IMR-90 (cell line): ENCODE results near the gene PLEKHH1. TPM values are rescaled to one million over a fixed set of nuclear protein-coding genes. Genes with fewer than 3 reads are reported as not detected.

Experiments used
- ATAC-seq: fragments of 200-7000 bp; cut with Tn5 transposase; 2 replicates; pipeline ENCODE4 v1.9.1; 2020; ENCODE audit warnings: low read depth, mild to moderate bottlenecking, moderate library complexity
- BruUV-seq: library from RNA; stranded (reverse); fragments of 400-500 nt; replicated peaks from 2 replicates; lab custom pipeline; 2021; lab: Mats Ljungman, UMichigan
- CTCF ChIA-PET: fragments of 300-600 bp; formaldehyde crosslinking; extraction: SDS; loops from one replicate; lab custom pipeline; 2021; ENCODE audit warnings: antibody characterized with exemption; lab: Yijun Ruan, JAX
- POLR2A ChIA-PET: fragments of 300-600 bp; sonication (Branson Sonifier 250); formaldehyde crosslinking; loops from one replicate; lab custom pipeline; 2022; ENCODE audit warnings: antibody characterized with exemption; ENCODE audit not compliant: unreplicated experiment; lab: Charles Lee
- DNase-seq: peaks from one replicate; pipeline ENCODE4 v3.0.0; 2013
- H2AFZ ChIP-seq: replicated peaks from 2 replicates; pipeline ENCODE3; 2013; ENCODE audit warnings: low read length, mild to moderate bottlenecking; ENCODE audit not compliant: poor library complexity
- H2AK5ac ChIP-seq: 2 replicates; pipeline ENCODE4 v1.6.1; 2013; ENCODE audit warnings: low read depth, low read length, inconsistent platforms
- H2AK9ac ChIP-seq: replicated peaks from 2 replicates; pipeline ENCODE3; 2013; ENCODE audit warnings: mild to moderate bottlenecking, low read depth, low read length, moderate library complexity; ENCODE audit not compliant: poor library complexity
- H2BK120ac ChIP-seq: 2 replicates; pipeline ENCODE4 v1.6.1; 2013; ENCODE audit warnings: low read depth, low read length, inconsistent platforms
- H2BK15ac ChIP-seq: 3 replicates; pipeline ENCODE4 v1.6.1; 2013; ENCODE audit warnings: low read depth, low read length, inconsistent platforms
- H2BK20ac ChIP-seq: 2 replicates; pipeline ENCODE4 v1.6.1; 2013; ENCODE audit warnings: low read depth, mild to moderate bottlenecking, inconsistent platforms, low read length, moderate library complexity
- H2BK5ac ChIP-seq: 2 replicates; pipeline ENCODE4 v1.6.1; 2013; ENCODE audit warnings: mild to moderate bottlenecking, low read depth, low read length, inconsistent platforms; ENCODE audit not compliant: poor library complexity, severe bottlenecking
- H3K14ac ChIP-seq: replicated peaks from 2 replicates; pipeline ENCODE4 v1.6.1; 2013; ENCODE audit warnings: low read depth, low read length, inconsistent platforms
- H3K18ac ChIP-seq: 2 replicates; pipeline ENCODE4 v1.6.1; 2013; ENCODE audit warnings: low read depth, low read length, control low read depth
- H3K23ac ChIP-seq: 2 replicates; pipeline ENCODE4 v1.6.1; 2013; ENCODE audit warnings: low read depth, low read length, inconsistent platforms
- H3K27ac ChIP-seq: 2 replicates; pipeline ENCODE4 v1.5.1; 2013; ENCODE audit warnings: mild to moderate bottlenecking, control low read depth, low read length; ENCODE audit not compliant: insufficient read depth
- H3K27me3 ChIP-seq: 2 replicates; pipeline ENCODE4 v1.6.1; 2013; ENCODE audit warnings: low read length; ENCODE audit not compliant: control insufficient read depth, insufficient read depth
- H3K36me3 ChIP-seq: 2 replicates; pipeline ENCODE4 v1.6.1; 2013; ENCODE audit warnings: low read length, mixed read lengths; ENCODE audit not compliant: control insufficient read depth, insufficient read depth
- H3K4ac ChIP-seq: 2 replicates; pipeline ENCODE4 v1.6.1; 2013; ENCODE audit warnings: low read depth, low read length, inconsistent platforms
- H3K4me1 ChIP-seq: 2 replicates; pipeline ENCODE4 v1.6.1; 2013; ENCODE audit warnings: low read length, mixed read lengths; ENCODE audit not compliant: control insufficient read depth, insufficient read depth
- H3K4me2 ChIP-seq: 2 replicates; pipeline ENCODE4 v1.6.1; 2013; ENCODE audit warnings: low read depth, mild to moderate bottlenecking, control low read depth, low read length, moderate library complexity
- H3K4me3 ChIP-seq: 2 replicates; pipeline ENCODE4 v1.5.1; 2013; ENCODE audit warnings: low read depth, mild to moderate bottlenecking, control low read depth, low read length, moderate library complexity; ENCODE audit not compliant: insufficient read depth
- H3K56ac ChIP-seq: 2 replicates; pipeline ENCODE4 v1.6.1; 2013; ENCODE audit warnings: low read length, inconsistent platforms; ENCODE audit not compliant: insufficient read depth; ENCODE audit errors: extremely low read depth
- H3K79me1 ChIP-seq, 2 experiments: 2 replicates each; pipeline ENCODE4 v1.6.1; 2013; ENCODE audit warnings: low read length in 2 of 2, inconsistent platforms in 1 of 2, low read depth in 1 of 2
- H3K9ac ChIP-seq: 2 replicates; pipeline ENCODE4 v1.6.1; 2013; ENCODE audit warnings: low read depth, low read length, control low read depth
- H3K9me1 ChIP-seq: 2 replicates; pipeline ENCODE4 v1.6.1; 2013; ENCODE audit warnings: low read length, inconsistent platforms; ENCODE audit not compliant: insufficient read depth
- H3K9me3 ChIP-seq: 2 replicates; pipeline ENCODE4 v1.6.1; 2013; ENCODE audit warnings: low read length; ENCODE audit not compliant: control insufficient read depth, insufficient read depth
- H4K20me1 ChIP-seq: 2 replicates; pipeline ENCODE4 v1.6.1; 2013; ENCODE audit warnings: low read length, inconsistent platforms; ENCODE audit not compliant: insufficient read depth
- H4K5ac ChIP-seq: 2 replicates; pipeline ENCODE4 v1.6.1; 2013; ENCODE audit warnings: mild to moderate bottlenecking, low read depth, low read length, control low read depth
- H4K8ac ChIP-seq, 2 experiments: 2 replicates each; pipeline ENCODE4 v1.6.1; 2013; ENCODE audit warnings: low read depth in 2 of 2, low read length in 2 of 2, control low read depth in 1 of 2, inconsistent platforms in 1 of 2
- H4K91ac ChIP-seq: 2 replicates; pipeline ENCODE4 v1.6.1; 2013; ENCODE audit warnings: low read depth, low read length, inconsistent platforms; ENCODE audit not compliant: insufficient read depth
- BHLHE40 ChIP-seq: fragments of 150-350 bp; IDR thresholded peaks from 2 replicates; pipeline ENCODE4 v1.6.1; 2016; ENCODE audit warnings: mild to moderate bottlenecking, low read depth, low read length
- FOS ChIP-seq: fragments of 150-350 bp; IDR thresholded peaks from 2 replicates; pipeline ENCODE4 v1.6.1; 2016; ENCODE audit warnings: low read depth, low read length
- MAZ ChIP-seq: IDR thresholded peaks from 2 replicates; pipeline ENCODE4 v1.6.1; 2012; ENCODE audit warnings: low read depth, mild to moderate bottlenecking, low read length, improper control_type of control experiment, moderate library complexity, borderline replicate concordance
- RAD21 ChIP-seq: IDR thresholded peaks from 2 replicates; pipeline ENCODE4 v1.6.1; 2012; ENCODE audit warnings: low read length, improper control_type of control experiment
- RCOR1 ChIP-seq: IDR thresholded peaks from 2 replicates; pipeline ENCODE4 v1.6.1; 2012; ENCODE audit warnings: mild to moderate bottlenecking, low read length, improper control_type of control experiment; ENCODE audit not compliant: insufficient replicate concordance
- SMC3 ChIP-seq: fragments of 150-350 bp; IDR thresholded peaks from 2 replicates; pipeline ENCODE4 v1.6.1; 2016; ENCODE audit warnings: low read depth, mild to moderate bottlenecking, antibody characterized with exemption, low read length, moderate library complexity
- WGBS, 2 experiments: methylation state at CpG; one replicate each; pipeline versions ENCODE4 v1.1.5 to v1.1.7; 2013; ENCODE audit warnings: missing lambda C conversion rate in 2 of 2; ENCODE audit not compliant: insufficient read length in 1 of 2; ENCODE audit errors: extremely low coverage in 2 of 2; 5-methylcytosine and 5-hydroxymethylcytosine counted together
- dilution Hi-C: fragments of 300-500 bp; cut with HindIII; formaldehyde crosslinking; loops from one replicate; pipeline ENCODE4 v1.14.3; 2018; ENCODE audit warnings: low sequenced_read_pairs; ENCODE audit not compliant: unreplicated experiment
- in situ Hi-C: fragments of 300-500 bp; cut with MboI; formaldehyde crosslinking; loops from 3 replicates; pipeline ENCODE4 v1.14.3; 2019; ENCODE audit warnings: low sequenced_read_pairs, inconsistent platforms, mixed read lengths
- intact Hi-C: fragments of 100-400 bp; cut with micrococcal nuclease; formaldehyde crosslinking; loops from 2 replicates; pipeline ENCODE4 v1.10.0; 2022
- polyA plus RNA-seq, 3 experiments: library from polyadenylated mRNA; depleted of rRNA; stranded (reverse); fragments of >200 nt; gene quantifications; 2 replicates each; pipeline ENCODE4 v1.2.3, GENCODE V29; 2012; ENCODE audit warnings: low replicate concordance in 1 of 3
- total RNA-seq: library from RNA; depleted of rRNA; stranded (reverse); fragments of >200 nt; gene quantifications from 2 replicates; pipeline ENCODE4 v1.2.3, GENCODE V29; 2012

The PLEKHH1 gene
- total and polyA plus RNA-seq, 2 of the 4 experiments (the other 2 are of a cell fraction): under 0.01 to 0.34 TPM

DNA sequence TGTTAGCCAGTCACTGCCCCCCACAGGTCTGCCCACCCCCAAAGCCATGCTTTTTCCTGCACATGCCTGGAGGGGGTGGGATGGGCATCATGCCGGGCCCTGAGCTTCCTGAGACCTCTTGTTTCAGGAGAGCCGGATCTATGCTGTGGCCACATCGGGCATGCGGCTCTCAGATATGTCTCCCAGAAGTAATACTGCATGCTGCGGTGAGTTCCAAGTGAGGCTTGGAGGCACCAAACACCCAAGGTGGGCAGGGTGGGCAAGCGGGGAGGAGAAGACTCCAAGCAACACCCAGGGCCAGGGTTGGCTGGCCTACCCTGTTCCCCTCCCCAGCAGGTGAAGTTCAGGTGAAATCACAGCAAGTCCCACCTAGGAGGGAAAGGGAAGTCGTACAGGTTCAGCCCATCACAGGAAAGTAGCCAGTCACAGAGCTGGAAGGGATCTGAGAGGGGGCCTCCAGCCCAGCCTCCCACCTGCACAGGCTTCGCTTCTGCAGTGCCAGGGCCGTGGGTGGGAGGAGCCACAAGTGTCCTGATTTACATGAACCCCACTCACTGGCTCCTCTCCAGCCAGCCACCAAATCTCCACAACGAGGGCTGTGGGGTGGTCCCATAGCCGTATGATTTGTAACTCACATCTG, 36.0 kb downstream of the PLEKHH1 start:
- Histone ChIP-seq H4K5ac (no peak overlapping the region), H2BK5ac (no peak overlapping the region), H3K4ac (no peak overlapping the region), H3K79me1 (no peaks in the 10 kb centered on the region), H2AFZ (no peak overlapping the region), H3K9me3 (no peaks in the 10 kb centered on the region), H4K91ac (no peak overlapping the region), H3K4me2 (no peak overlapping the region), H3K9me1 (no peaks in the 10 kb centered on the region), H3K4me1 (no peaks in the 10 kb centered on the region), H2AK5ac (no peak overlapping the region), H3K18ac (no peak overlapping the region), H3K4me3 (no peak overlapping the region), H3K9ac (no peak overlapping the region), H3K27me3 (peaks cover 9% of the 10 kb centered on the region), H3K56ac (no peak overlapping the region), H3K36me3 (no peaks in the 10 kb centered on the region), H2BK20ac (no peak overlapping the region), H3K14ac (no peak overlapping the region), H2AK9ac (no peak overlapping the region), H2BK15ac (no peak overlapping the region), H4K20me1 (no peaks in the 10 kb centered on the region), H2BK120ac (no peak overlapping the region), H3K27ac (no peak overlapping the region), H3K23ac (no peak overlapping the region), H4K8ac (no peak overlapping the region)
- no peak for TF ChIP-seq RAD21
- TF ChIP-seq BHLHE40: no peak
- TF ChIP-seq SMC3: no peak
- no peak for TF ChIP-seq FOS
- no peak for TF ChIP-seq RCOR1
- no peak for TF ChIP-seq MAZ
- BruUV-seq: no TSS peak
- intact Hi-C loops: no loop called here
- POLR2A ChIA-PET: no interaction called here
- ATAC-seq (no peak), DNase-seq (no peak)
- CTCF ChIA-PET: interaction anchor here (2.6 to 3.6 kb wide), 2 partner anchors 12 to 43 kb away, joined by 24 to 28 read pairs; no protein-coding TSS in a partner anchor
- in situ Hi-C loops: loop anchor here (5.0 kb wide), 1 partner anchor 142 kb away; no protein-coding TSS in a partner anchor
- dilution Hi-C loops: no loop called here
- WGBS, 2 experiments: 79% methylated on average over 4 of the region's 11 CpGs; no CpG with 5 or more reads in 1 of the 2 experiments
